Measurements from ENCODE around the gene AGAP6. TPM values are rescaled to one million over a fixed set of nuclear protein-coding genes. Genes with fewer than 3 reads are reported as not detected.
"Not testable (repeated sequence)": the region's sequence is repeated elsewhere in the genome, so short reads cannot be mapped to it uniquely, and the experiment has no call there.

AGAP6 gene
- total RNA-seq, 2 experiments from 2014 or later: 15.1 to 15.3 TPM

DNA sequence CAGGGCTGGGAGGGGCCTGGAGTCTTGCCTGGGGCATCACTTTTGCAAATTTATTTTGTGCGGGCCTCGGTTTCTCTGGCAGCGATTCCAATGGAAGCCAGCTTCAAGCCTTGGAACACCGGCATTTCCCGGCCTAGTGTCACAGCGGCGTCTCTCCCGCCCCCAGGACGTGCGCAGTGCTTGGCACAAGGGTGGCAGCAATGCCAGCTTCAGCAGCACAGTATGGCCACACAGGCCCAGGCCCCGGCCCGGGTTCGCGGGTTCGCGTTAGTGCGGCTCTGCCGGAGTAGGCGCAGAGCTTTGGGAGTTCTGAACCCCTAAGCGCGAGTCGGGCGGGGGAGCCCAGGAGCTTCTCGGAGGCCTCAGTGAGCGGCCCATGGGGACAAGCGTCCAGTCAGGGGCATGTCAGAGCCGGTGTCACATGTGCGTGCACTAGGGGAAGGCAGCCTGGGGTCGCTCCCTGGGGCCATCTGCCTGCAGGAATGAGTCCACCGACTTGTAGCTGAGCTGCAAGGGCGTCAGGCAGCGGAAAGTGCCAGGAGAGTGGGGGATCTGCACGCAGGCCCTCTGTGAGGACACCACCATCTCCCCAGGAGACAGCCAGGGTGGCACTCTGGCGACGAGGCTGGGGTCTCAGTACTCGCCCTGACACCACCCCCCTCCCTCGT, 36.6 kb downstream of the AGAP6 start:
- POLR2A ChIA-PET, CTCF ChIA-PET: not testable (repeated sequence)

DNA sequence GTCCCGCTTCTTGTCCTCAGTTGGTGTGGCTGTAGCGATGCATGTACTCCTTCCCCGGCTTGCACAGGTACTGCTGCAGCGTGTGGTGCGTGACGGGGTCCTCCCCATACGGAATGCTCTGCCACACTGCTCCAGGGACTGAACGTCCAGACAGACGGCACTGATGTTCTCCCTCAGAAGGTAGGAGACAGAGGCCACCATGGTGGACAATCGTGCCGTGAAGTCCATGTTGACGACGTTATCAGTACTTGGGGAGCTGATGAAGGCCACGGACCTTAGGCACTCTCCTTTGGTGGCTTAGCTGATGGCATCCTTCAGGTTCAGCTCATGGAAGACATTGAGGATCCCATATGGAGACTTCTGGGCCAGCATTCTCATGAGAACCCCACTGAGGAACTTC, 37.4 kb downstream of the AGAP6 start:
- ChIA-PET POLR2A (no interaction called here), CTCF (no interaction called here)

DNA sequence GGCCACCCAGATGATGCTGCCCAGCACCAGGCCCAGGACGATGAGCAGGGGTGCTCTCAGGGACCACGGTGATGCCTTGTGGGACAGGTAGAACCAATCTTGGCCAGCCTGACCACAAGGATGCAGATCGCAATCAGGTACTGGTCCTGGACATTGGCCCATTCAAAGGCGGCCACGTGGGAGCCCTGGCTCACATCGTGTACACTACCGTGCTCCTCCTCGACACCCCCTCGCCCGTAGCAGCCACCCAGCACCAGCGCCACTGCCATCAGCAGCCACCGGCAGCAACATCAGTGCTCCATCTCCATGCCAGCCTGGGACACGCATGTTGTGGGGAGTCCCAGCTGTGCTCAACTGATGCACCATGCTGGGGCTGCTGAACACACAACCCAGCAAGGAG, 39.0 kb downstream of the AGAP6 start:
- CTCF ChIA-PET: no interaction called here
- POLR2A ChIA-PET: no interaction called here

DNA sequence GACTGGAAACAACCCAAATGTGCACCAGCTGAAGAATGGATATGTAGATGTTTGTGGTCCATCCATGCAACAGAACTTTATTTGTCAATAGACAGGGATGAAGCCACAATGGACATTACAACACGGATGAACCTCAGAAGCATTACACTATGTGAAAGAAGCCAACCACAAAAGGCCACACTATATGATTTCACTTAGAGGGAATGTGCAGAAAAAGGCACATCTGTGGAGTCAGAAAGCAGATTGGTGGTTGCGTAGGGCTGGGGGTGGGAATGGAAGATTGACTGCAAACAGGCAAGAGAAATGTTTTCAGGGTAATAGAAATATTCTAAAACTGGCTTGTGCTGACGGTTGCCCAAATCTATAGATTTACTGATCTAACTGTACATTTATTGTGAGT, 45.3 kb downstream of the AGAP6 start:
- ChIA-PET CTCF (no interaction called here), POLR2A (no interaction called here)

DNA sequence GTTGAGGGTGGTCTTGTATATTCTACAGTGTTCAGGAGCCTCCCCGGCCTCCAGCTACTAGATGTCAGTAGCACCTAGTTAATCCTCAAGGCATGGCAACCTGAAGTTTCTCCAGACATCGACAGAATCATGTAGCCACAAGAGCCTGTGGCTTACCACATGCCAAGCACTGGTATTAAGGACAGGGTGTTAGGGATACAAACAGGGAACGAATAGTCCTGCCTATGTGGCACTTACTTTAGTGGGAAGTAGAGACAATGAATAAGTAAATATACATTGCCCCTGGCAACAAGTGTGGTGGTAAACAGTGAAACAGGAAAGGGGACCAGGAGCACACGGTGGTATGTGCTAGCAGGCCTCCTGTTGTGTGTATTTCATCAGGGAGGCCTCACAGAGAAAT, 47.1 kb downstream of the AGAP6 start:
- CTCF ChIA-PET, POLR2A ChIA-PET: not testable (repeated sequence)

DNA sequence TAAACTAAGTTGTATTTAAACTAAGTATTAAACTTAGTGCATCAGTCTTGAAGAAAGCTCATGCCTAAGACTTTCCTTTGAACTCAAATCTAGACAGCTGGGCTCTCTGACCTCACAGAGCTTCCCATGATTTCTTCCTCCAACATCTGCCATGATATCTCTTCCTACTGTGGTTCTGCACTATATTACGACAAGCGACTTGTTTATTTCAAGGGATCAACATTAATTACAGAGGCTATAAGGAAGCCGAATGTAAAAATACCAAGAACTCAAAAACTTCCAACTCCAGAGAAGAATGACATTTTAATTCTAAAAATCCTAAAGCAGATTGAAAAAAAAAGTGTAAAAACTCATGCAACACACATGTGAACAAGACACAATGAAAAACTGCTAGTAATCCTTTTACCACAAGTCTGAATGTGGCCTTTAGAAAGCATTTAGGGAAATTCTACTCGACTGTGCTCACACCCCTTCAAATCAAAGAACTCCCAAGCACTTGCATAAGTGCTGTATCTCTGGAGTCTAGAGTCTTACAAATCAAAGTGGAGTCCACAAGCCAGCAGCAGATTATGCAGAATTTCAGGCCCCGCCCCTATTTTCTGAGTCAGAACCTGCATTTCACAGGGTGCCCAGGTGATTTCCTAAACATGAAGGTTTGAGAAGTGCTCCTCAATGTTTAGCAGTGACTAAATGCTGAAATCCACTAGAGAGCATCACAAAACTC, 56.9 kb downstream of the AGAP6 start:
- ChIA-PET POLR2A (no interaction called here), CTCF (interaction anchor here (0.7 kb wide), 1 partner anchor 16 kb away, joined by 5 read pairs; no protein-coding TSS in a partner anchor)

DNA sequence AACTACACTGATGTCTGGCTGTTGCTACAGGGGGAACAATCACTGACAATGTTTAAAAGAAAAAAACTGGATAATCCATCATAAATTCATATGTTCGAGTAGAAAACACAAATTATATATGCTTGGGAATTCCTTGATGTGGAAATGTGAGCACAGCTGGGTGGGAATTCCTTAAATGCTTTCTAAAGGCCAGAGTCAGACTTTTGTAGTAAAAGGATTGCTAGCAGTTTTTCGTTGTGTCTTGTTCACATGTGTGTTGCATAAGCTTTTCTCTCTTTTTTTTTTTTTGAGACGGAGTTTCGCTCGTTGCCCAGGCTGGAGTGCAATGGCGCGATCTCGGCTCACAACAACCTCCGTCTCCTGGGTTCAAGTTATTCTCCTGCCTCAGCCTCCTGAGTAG, 58.3 kb downstream of the AGAP6 start:
- POLR2A ChIA-PET, CTCF ChIA-PET: not testable (repeated sequence)

DNA sequence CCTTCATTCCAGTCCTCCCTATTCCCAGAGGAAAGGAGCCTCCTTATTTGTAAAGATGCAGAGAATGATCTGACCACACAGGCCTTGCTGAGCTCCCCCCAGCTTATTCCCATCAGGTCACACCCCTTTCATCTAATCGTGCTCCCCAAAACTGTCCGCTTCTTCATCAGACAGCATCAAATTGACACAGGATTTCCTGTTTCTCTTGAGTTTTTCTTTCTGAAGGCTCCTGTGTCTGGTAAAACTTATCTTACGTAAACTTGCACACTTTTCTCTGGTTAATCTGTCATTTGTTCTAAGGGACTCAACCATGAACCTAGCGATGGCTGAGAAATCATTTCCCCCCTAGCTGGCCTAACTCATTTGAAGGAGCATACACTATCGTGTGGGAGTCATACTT, 59.4 kb downstream of the AGAP6 start:
- CTCF ChIA-PET: not testable (repeated sequence)

DNA sequence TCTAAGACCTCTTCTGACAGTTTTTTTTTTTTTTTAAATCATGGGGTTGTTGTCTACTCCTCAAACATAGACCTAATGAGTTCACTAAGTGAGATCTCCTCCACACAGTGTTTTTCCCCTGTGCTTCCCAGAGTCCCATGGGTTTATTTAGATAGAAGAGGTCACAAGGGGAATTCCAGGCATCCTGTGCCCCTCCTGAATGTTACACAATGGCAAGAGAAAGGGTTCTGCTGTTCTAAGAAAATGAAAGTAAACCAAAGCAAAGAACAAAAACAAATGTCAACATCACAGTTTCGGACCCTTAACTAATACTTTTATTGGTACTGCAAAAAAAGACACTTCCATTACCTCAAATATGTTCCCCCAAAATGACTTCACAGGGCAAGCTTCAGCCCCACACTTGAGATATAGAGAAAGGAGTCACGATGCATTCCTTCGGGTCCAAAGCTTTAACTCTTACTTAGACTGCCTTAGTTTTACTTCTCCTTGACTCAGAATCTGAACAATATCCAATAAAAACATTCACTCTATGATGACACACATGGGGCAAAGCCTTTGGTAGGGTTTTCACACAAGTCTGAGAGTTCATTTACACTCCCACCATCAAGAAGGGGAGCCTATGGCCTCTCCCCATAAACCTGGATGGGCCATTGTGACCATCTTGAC, 63.9 kb downstream of the AGAP6 start:
- CTCF ChIA-PET, POLR2A ChIA-PET: not testable (repeated sequence)

More for the DNA sequence above, 59.4 kb downstream of the AGAP6 start:
- POLR2A ChIA-PET: not testable (repeated sequence)

DNA sequence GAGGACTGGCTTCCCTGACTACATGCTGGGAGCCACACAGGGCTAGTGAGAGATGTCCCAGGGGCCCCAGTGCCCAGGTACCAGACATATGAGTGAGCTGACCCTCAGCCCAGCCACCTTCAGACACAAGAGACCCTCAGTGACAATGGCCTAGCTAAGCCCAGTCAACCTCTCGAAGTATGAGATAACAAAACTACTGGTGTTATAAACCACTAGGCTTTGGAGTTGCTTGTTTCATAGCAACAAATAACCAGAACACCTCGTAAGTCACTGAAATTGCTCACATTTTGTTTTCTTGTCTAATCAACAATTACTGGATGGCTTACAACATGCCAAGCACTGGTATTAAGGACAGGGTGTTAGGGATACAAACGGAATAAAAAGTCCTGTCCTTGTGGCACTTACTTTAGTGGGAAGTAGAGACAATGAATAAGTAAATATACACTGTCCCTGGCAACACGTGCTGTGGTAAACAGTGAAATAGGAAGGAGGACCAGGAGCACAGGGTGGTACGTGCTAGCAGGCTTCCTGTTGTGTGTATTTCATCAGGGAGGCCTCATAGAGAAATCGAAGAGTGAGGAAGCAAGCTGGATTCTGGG, 64.7 kb downstream of the AGAP6 start:
- CTCF ChIA-PET: not testable (repeated sequence)

DNA sequence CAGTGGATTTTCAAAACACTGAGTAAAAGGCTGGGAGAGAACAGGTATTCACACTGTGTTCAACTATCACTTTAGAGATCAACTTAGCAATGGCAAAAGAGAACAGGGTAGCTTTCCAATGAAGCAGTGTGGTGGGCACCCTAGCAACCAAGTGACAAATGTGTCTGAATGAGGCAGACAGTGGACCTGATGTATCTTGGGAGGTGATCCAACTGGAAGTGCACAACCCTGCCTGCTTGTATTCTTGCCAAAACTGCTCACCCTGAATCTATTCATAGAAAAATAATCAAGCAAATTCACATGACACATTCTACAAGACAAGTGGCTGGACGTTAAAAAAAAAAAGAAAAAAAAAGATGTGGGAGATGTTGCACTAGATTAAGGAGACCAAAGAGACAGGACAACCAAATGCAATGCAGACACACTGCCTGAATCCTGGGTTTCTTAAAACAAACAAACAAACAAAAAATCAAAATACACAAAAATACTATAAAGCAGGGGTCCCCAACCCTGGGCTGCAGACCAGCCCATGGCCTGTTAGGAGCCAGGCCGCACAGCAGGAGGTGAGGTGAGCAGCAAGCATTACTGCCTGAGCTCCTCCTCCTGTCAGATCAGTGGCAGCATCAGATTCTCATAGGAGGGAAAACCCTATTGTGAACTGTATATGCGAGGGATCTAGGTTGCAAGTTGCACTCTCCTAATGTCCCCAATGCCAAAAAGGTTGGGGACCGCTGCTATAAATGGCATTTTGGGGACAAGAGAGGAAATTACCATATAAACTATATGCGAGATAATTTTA, 67.5 kb downstream of the AGAP6 start:
- POLR2A ChIA-PET, CTCF ChIA-PET: not testable (repeated sequence)

More for the DNA sequence above, 64.7 kb downstream of the AGAP6 start:
- POLR2A ChIA-PET: not testable (repeated sequence)

DNA sequence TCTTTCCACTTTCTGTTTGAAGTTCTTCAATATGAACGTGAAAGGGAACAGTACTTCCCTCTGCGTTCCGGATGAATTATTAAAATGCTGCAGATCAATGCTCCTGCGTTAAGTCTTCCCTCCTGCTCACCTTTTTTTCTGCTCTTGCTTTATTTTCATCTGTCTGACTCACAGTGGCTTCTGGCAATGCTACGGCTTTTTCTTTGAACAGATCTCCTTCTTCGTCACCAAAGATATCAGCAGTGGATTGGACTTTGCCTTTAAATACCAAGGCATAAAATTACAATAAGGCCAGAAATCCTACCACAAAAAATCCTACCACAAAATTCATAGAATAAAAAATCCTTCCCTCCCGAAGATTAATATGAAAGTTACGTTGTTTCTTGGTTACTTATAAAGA, 68.4 kb downstream of the AGAP6 start:
- POLR2A ChIA-PET, CTCF ChIA-PET: not testable (repeated sequence)

DNA sequence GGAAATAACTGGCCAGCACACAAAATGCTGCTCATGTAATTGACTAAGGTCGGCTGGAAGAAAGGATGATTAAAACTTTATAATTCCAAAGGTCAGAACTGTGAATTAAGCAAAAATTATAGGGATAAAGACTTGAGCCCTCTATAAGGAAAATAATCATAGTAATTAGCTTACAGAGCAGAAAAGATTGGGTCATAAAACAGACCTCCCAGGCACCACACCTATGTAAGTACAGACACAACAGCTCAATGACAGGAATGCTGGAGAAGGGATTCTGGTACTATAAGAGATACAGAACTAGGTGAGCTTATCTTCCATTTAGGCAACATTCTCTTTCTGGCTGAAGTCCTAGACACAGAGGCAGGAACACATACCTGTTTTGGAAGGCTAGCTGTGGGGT, 70.5 kb downstream of the AGAP6 start:
- POLR2A ChIA-PET: not testable (repeated sequence)

DNA sequence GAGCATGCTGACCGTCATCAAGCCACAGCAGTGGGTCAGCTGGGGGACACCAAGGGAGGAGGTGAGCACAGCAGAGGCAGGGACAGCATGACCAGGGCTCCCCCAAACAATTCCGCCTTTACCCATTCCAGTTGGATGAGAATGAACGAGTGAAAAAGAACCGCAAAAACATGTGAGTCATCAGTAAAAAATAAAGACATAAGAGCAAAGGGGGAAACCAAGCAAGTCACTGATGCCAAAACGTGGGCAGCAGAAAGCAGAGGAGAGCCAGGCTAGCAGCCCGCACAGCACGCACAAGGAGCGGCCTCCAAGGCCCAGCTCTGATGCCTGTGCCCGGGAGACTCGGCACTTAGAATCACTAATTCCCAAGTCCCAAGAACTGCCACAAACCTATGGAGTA, 71.7 kb downstream of the AGAP6 start:
- POLR2A ChIA-PET, CTCF ChIA-PET: not testable (repeated sequence)

More for the DNA sequence above, 70.5 kb downstream of the AGAP6 start:
- CTCF ChIA-PET: not testable (repeated sequence)

Other genes with a start within 250 kb of the AGAP6 start
- under 1 TPM; 0.46 to 0.89 TPM for gene OGDHL, start 226.1 kb upstream of the AGAP6 start, total RNA-seq
- 10 to 100 TPM; 33.1 to 36.5 TPM for gene PARG, start 46.4 kb upstream of the AGAP6 start, total RNA-seq
- 10 to 100 TPM; 20.0 to 20.7 TPM for gene TIMM23B, start 46.4 kb upstream of the AGAP6 start, total RNA-seq
- gene WASHC2A, start 79.5 kb downstream of the AGAP6 start, total RNA-seq: 10 to 100 TPM; 28.8 to 33.0 TPM